H1 (cell line): ENCODE measurements around the gene KLHDC7B. TPM values are rescaled to one million over a fixed set of nuclear protein-coding genes. Genes with fewer than 3 reads are reported as not detected.

Experiments used
- CBX8 ChIP-seq: fragments of 300-800, 300-1000 bp; sonication (generic); IDR thresholded peaks from 2 replicates; pipeline ENCODE4 v1.7.1; 2016; ENCODE audit warnings: low read depth, low read length, borderline replicate concordance
- CHD7 ChIP-seq: fragments of 300-600 bp; sonication (generic); IDR thresholded peaks from 2 replicates; pipeline ENCODE4 v1.7.1; 2012; ENCODE audit warnings: low read length, moderate library complexity, mild to moderate bottlenecking, inconsistent platforms; ENCODE audit not compliant: insufficient replicate concordance
- CREB1 ChIP-seq: IDR thresholded peaks from 2 replicates; pipeline ENCODE4 v1.6.1; 2012; ENCODE audit warnings: inconsistent platforms
- FOSL1 ChIP-seq: IDR thresholded peaks from 2 replicates; pipeline ENCODE4 v1.6.1; 2011; ENCODE audit warnings: mild to moderate bottlenecking, low read depth, low read length, moderate library complexity; ENCODE audit not compliant: insufficient read depth
- HDAC2 ChIP-seq, 2 experiments: fragments of 300-600 bp in 1 of 2; sonication (generic) in 1 of 2; IDR thresholded peaks; 2 replicates each; pipeline ENCODE4 v1.6.1; 2011 to 2012; ENCODE audit warnings: low read depth in 2 of 2, low read length in 2 of 2, mild to moderate bottlenecking in 2 of 2, moderate library complexity in 2 of 2, borderline replicate concordance in 1 of 2, inconsistent platforms in 1 of 2
- POU5F1 ChIP-seq: IDR thresholded peaks from 2 replicates; pipeline ENCODE4 v1.6.1; 2011; ENCODE audit warnings: low read depth, mild to moderate bottlenecking, low read length, moderate library complexity
- RAD21 ChIP-seq, 2 experiments: IDR thresholded peaks in 1 of 2; conservative IDR thresholded peaks in 1 of 2; 2 replicates each; pipeline ENCODE4 v1.6.1; 2011; ENCODE audit warnings: low read depth in 2 of 2, low read length in 2 of 2, improper control_type of control experiment in 1 of 2, inconsistent platforms in 1 of 2, mild to moderate bottlenecking in 1 of 2, moderate library complexity in 1 of 2
- RXRA ChIP-seq: IDR thresholded peaks from 2 replicates; pipeline ENCODE4 v1.6.1; 2011; ENCODE audit warnings: low read depth, mild to moderate bottlenecking, low read length, moderate library complexity; ENCODE audit not compliant: insufficient read depth
- TBP ChIP-seq: IDR thresholded peaks from 2 replicates; pipeline ENCODE4 v1.6.1; 2011; ENCODE audit warnings: low read depth, low read length, improper control_type of control experiment
- TCF12 ChIP-seq: IDR thresholded peaks from 2 replicates; pipeline ENCODE4 v1.6.1; 2011; ENCODE audit warnings: low read depth, mild to moderate bottlenecking, low read length
- polyA plus RNA-seq, 7 experiments: library from polyadenylated mRNA; depleted of rRNA in 3 of 7; stranded (reverse) in 5 of 7; unstranded in 2 of 7; fragments of >200 nt in 5 of 7; fragments of 200-250 nt in 2 of 7; gene quantifications; 1 replicate in 5 of 7; 2 replicates in 1 of 7; 4 replicates in 1 of 7; pipeline versions ENCODE4 v1.2.1 to v1.2.3, GENCODE V29; 2011 to 2013; ENCODE audit warnings: missing spikeins in 2 of 7, mixed read lengths in 2 of 7
- total RNA-seq: library from RNA; stranded (reverse); fragmentation: NEBNext Ultra II Directional; extraction: Animal tissue kit (Norgen Biotek cat#: 25700); gene quantifications from 2 replicates; pipeline ENCODE4 v1.2.1, GENCODE V29; 2021

The KLHDC7B gene
- total and polyA plus RNA-seq, 2 of the 8 experiments (the other 6 are each of a cell fraction or from before 2014, with no cell fraction given), result not detected

GRCh38 chr22:50547263-50547985 lies 1.7 kb downstream of the KLHDC7B start (continued):
- no peak for TF ChIP-seq RAD21 (IDR thresholded peaks at IDR 0.05 in 1 of 2, conservative IDR thresholded peaks at IDR 0.05 in 1 of 2; ENCODE audit: low read depth in 2 of 2, low read length in 2 of 2)
- TF ChIP-seq CREB1, result no peak
- TF ChIP-seq CBX8, result no peak
- TF ChIP-seq CHD7, result no peak
- TF ChIP-seq TCF12, result no peak
- TF ChIP-seq POU5F1, result no peak
- TF ChIP-seq RXRA, result no peak
- no peak for TF ChIP-seq FOSL1
- TF ChIP-seq TBP, result no peak
- TF ChIP-seq HDAC2 (IDR thresholded peaks at IDR 0.05; ENCODE audit: borderline replicate concordance in 1 of 2, low read depth in 2 of 2, low read length in 2 of 2), result no peak
